HG03342 (cell line): ENCODE data around the gene RSPH1.

Experiments used
- ATAC-seq: cut with Tn5 transposase; IDR thresholded peaks from one replicate; pipeline ENCODE4 v1.9.1; 2021; ENCODE audit warnings: mild to moderate bottlenecking, moderate library complexity; ENCODE audit not compliant: unreplicated experiment

Gene RSPH1

DNA sequence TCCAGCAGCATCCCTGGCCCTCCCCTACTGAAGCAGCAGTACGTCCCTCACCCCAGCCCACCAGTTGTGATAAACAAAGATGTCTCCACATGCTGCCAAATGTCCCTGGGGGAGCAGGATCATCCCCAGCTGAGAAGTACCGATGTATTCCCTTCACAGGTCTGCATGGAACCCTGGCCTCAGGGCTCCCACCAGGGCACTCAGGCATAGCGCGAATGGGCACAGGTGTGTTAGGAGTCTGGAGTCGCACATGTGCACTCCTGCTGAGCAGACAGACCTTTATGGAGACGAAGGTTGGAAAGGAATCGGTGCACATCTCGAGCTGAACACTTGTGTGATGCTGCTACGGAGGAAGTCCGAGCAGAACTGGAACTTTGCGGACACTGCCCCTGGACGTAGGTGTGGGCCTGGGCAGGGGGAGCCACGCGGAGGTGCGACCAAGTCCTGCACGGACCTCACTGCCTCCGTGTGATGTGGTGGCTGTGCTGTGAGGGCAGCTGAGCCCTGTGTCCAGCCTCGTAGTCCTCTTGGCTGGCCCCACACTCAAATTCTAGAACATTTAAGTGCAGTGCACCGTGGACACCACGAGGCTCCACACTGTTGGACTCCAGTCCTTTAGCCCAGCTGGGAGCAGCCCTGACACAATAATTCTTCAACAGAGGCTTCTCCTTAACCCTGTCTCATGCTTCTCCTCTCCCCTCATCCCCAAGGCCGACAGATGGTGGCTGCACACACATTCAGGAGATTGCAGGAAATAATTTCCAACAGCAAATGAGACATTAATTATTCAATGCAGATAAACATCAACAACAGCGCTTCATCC, 43.4 kb downstream of the RSPH1 start:
- no peak for ATAC-seq

DNA sequence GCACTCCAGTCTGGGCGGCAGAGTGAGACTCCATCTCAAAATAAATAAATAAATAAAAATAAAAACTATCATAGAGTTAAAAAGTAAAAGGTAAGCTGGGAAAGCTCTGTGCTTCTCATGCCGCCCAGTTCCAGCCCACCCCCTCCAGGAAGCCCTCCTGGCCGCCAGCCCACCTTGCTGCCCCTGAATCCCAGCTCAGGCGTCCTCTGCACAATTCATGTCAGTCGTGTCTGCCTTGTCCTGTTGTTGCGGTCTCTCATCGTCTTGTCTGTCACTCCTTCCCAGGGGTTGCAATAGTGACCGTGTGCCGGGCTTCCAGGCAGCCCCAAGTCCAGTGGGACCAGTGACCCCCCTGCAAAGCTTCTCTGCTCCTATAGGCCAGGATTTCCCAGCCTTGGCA, 44.1 kb downstream of the RSPH1 start:
- ATAC-seq = no peak

DNA sequence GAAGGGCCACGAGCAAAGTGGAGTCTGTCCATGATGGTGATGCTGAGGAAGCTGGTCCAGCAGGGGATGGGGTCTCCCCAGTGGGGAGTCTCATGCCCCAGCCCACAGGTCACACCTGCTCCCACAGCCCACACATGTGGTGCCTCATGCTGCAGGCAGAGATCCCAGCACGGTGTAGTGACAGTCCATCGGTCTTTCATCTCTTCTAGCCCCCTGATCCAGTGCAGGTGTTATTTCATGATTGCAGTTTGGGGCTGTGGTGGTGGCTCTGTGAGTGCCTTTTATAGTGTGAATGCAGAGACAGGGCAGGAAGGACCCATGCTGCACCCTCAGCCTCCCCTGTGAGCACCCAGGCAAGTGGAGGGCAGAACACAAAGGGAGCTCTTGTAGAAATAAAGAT, 47.3 kb downstream of the RSPH1 start:
- no peak for ATAC-seq

DNA sequence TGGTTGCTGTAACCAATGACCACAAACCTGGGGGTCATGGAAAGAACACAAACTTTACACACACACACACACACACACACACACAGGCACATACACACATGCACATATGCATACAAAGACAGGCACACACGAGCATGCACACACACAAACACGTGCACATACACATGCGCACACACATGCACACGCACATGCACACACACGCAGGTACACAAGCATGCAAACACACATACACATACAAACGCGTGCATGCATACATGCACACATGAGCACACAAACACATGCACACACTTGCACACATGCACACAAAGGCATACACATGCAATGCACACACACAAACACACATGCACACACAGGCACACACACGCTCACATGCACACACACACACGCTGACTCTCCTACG, 48.3 kb downstream of the RSPH1 start:
- ATAC-seq = no peak

DNA sequence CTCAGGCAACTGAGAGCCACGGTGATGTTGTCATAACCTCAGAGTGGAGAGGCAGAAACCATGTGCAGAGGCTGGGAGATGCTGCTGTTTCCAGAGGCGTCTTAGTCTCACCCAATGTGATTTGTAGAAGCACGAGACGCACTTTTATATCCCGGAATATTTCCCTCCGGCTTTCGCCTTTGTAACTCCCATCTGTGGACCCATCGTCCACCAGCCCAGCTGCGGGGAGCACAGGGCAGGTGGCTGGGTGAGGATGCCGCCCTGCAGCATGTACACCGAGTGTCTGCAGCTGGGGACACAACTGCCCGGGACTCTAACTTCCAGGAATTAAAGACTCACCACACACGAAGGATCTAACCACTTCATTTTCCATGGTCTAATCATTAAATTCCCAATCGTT, 48.8 kb downstream of the RSPH1 start:
- no peak for ATAC-seq

DNA sequence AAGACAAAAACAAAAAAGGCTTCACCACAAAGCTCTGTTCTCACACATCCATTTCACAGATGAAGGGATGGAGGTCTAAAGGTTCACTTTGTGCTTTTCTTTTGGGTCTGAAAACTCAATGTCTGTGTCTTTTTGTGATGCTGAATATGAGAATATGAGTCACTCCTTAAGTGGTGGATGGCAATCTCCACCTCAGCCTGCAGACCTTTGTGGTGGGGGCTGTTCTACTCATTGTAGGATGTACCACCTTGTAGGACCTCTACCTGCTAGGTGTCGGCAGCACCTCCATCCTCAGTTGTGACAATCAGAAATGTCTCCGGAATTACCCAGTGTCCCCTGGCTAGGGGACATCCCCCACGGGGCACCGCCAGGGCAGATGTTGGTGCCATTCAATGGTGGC, 49.5 kb downstream of the RSPH1 start:
- ATAC-seq = no peak

DNA sequence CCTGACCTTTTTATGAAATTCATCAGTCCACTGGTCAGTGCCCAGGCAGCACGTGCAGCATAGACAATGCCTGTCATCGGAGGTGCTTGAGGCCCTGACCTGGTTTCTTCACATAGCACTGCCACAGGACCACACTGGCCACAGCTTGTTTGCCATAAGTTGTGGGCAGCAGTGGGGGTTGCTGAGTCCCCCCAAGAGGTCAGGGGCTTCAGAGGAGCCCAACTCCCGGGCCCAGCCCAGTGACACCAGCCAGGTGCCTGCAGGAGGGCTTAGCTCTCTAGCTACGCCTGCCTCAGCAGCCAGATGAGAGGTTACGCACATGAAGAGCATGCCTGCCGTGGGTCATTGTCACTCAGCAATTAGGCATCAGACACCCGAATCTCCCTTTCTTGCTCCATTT, 50.7 kb downstream of the RSPH1 start:
- no peak for ATAC-seq

DNA sequence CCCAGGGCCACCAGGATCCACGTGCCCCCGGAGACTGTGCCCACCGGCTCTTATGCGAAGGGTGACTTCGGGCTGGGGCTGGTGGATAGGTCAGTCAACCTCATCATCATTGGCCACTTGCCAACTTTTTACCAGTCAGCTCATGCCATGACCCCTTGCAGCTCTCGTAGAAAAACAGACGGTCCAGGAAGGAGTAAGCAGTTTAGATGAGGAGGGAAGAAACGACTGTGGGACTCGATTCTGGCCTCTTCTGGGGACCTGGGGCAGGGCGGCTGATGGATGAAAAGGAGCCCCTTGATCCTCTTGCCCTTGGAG, 51.3 kb downstream of the RSPH1 start:
- no peak for ATAC-seq

DNA sequence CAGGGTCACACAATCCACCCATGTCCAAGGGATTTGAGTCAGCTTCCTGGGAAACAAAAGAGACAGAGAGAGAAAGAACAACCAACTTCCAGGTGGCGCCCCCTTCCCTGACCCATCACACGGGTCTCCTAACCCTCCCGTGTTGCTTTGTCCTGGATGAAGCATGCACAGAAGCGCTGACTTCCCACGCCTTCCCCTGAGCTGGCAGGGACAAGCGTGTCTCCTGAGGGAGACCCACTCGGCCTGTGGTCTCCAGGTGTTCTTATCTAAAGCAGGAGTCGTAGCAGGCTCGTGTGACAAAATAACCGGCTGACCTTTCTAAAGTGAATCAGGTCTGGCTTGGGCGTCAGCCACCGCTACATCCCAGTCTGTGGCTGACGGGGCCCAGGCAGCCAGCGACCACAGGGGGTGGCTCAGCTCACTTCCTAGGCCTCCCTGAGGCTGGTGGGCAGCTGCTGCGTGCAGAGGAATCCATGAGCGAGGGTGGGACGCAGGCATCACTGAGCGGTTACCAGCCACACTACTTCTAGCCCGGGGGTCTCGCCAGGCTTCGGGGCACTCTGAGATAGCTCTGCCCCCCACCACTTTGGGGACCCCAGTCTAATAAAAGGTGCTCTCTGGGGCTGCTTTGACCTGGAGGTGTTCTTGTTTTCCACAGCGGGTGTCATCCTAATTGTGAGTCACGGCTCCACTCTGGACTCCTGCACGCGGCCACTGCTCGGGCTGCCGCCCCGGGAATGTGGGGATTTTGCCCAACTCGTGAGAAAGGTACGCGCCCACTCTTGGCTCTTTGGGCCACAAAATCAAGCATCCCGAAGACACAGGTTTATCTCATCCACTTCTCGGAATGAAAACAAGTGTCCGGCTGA, 51.9 kb downstream of the RSPH1 start:
- ATAC-seq = no peak

DNA sequence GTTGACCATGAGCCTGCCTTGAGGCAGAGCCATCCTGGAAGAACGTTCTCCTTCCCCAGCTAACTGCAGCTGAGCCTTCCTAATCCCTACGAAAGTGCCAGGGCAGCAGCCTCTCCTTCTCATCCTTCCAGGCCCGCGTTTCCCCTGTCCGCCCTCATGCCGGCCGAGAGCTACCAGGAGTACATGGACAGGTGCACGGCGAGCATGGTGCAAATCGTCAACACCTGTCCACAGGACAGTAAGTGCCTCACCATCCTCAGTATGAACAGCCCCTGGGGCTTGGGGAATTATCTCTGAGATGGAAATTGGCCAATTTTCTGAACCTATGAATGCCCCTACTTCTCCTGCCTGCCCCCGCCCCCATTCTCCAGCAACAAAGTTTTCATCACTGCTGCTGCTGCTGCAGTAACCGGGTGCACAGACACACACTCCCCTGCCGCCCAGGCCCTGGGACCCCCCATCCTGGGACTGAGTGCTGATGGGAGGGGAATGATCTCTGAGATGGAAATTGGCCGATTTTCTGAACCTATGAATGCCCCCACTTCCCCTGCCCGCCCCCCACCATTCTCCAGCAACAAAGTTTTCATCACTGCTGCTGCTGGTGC, 52.7 kb downstream of the RSPH1 start:
- ATAC-seq = no peak

DNA sequence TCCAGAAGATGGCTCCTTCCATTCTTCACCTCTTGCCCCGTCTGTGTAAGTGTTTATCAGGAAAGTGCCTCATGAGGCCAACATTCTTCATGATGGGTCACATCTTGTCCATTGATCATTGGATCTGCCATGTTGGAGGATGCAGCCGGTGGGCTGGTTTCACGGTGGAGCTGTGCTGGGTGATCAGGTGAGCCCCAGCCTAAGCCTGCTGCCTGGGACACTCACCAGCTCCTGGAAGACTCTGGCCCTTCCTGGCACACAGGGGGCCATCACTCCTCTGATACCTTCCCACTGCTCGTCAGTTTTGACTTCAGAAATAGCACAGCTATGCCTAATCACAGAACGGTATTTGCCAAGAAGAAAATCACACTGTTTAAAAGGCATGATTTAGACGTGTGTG, 54.1 kb downstream of the RSPH1 start:
- ATAC-seq = no peak

DNA sequence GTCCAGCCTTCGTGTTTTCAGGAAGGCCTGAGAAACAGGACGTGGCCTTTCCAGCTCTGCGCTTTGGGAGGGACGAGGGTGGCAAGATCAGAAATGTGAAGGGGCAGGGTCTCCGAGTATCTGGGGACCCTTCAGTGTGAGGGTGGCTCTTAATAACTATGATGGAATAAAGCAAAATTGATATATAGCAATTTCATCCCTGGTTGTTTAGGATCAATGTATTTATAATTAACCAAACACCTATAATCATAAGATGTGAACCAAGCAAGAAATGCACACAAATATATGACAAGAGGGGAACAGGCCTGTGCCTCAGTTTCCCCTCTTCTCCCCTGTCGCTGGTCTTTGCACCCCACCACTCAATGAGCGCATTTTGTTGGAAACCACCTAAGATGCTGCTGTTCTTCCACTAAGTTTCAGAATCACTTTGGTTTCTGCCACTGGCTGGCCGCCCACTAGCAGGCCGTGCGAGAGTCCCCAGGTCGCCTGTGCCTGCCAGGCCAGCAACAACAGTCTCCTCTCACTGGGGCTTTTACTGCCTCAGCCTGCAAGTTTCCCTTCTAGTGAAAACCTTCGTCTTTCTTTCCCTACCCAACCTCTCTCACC, 55.7 kb downstream of the RSPH1 start:
- ATAC-seq = peak; percentile 59

DNA sequence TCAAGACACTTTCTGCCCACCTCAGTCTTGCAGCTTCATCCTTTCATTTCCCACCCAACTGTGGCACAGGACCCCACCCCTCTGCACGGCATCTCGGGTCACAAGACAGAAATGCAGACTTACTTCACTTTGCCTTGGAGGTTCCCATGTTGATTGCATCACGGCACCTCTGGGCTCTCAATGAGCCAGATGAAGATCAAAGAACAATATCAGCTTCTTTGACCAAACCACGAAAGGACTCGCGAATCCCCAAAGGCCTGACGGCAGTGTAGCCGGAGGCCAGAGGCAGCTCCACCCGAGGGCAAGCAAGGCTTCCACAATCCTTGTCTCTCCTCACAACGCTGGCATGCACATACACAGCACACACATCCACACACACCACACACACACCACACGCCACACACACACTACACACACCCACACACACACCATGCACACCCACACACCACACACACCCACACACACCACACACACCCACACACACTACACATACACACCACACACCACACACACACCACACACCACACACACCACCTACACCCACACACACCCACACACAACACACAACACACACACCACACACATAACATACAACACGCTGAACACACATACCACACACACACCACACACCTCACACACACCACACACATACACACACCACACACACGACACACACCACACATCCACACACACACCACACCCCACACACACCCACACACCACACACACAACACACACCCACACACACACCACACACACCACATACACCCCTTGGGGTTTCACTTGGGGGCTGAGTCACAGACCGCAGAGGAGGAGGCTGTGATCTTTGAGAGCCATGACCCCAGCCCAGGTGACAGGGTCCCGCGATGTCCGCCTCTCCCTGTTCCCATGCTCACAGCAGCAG, 56.5 kb downstream of the RSPH1 start:
- ATAC-seq = no peak

DNA sequence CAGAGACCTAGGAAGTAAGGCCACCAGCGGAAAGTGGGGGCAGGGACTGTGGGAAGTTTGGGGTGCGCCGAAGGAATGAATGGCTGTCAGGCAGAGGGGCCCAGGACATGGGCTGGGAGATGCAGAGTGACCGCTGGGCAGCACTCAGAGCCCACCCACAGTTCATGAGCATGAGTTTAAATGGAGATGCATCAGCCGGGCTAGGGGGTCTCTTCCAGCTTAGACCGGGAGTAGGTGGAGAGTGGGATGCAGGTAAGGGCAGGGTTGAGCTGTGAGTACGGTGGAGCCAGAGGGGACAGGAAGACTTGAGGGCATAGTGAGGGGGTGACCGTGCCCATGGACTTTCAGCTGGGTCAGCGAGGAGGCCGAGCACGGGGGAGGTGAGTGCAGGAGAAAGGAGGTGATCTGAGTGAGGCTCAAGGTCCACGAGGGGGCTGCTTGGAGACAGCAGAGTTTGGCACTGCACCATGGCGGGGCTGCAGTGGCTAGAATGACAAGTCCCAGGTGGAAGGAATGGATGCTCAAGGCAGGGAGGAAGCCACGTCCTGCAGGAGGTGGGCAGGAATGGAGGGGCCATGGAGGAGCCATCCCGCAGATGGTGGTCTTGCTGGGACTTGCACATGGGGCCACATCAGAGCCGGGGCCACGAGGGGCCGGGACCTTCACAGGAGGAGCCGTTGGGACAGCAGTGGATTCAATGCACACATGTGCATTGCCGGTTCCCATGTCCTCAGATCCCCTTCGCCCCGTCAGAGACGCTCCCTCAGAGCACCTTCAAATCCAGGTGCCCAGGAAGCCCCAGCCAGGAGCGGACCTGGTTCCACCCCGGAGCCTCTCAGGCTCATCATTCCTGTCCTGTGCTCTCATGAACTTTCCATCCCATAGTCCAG, 57.5 kb downstream of the RSPH1 start:
- no peak for ATAC-seq

DNA sequence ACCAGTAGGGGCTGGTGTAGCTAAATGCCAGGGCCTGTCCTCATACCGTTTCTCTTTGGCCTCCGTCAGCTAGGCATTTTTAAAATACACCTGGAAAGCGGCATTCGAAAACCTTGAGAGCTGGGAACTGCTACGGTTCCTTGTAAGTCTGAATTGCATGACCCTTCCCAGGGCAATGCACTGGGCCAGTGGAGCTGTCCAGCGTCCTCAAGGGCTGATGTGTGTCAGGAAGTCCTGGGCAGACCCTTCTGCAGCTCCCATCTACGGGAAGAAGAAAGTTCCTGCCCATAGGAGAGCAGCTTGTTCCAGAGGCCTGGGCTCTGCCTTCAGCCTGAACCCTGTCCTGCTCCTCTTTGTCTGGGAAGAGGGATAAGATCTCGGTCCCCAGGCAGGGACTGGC, 58.2 kb downstream of the RSPH1 start:
- ATAC-seq = no peak

DNA sequence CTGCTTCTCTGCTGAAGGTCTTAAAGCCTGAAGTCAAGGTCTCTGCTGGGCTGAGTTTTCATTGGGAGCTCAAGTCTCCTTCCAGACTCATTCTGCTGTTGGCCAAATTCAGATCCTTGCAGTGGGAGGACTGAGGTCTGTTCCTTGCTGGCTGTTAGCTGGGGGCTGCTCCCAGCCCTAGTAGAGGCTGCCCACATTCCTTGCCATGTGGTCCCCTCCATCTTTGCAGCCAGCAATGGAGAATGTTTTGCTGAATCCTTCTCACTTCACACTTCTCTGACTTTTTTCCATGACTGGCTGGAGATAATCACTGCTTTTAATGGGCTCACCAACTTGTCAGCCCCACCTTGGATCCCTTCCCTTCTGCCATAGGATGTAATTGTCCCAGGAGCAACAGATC, 59.1 kb downstream of the RSPH1 start:
- ATAC-seq = no peak

DNA sequence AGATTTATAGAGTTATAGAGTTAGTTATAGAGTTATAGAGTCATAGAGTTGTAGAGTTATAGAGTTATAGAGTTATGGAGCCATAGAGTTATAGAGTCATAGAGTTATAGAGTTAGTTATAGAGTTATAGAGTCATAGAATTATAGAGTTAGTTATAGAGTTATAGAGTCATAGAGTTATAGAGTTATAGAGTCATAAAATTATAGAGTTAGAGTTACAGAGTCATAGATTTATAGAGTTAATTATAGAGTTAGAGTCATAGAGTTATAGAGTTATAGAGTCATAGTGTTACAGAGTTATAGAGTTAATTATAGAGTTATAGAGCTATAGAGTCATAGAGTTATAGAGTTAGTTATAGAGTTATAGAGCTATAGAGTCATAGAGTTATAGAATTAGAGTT, 60.2 kb downstream of the RSPH1 start:
- ATAC-seq = no peak

DNA sequence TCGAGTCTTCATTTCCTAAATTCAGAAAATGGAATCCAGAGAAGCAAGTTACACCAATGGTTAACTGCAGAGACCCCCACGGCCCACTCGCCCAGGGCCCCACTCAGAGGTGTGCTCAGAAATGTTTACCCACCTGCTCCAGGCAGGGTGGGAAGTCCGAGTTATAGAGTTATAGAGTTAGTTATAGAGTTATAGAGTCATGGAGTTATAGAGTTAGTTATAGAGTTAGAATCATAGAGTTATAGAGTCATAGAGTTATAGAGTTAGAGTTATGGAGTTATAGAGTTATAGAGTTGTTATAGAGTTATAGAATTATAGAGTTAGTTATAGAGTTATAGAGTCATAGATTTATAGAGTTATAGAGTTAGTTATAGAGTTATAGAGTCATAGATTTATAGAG, 60.6 kb downstream of the RSPH1 start:
- ATAC-seq = no peak

DNA sequence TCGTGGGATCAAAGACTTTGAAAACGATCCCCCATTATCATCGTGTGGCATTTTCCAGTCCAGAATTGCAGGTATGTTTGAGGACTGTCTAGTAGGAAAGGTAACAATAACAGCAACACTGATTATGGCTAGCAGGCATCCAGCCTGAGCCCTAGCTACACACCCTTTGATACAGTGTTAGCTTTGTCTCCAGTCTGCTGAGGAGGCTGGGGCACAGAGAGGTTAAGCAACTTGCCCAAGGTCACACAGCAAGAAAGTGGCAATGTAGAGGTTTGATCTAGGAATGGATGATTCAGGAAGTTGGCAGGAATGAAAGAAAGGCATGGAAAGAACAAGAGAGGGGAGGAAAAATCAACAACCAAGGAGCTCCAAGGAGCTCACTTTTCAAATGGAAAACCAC, 61.1 kb downstream of the RSPH1 start:
- no peak for ATAC-seq
